Mucosa of gallbladder (tissue), 1 donor: ENCODE data around the gene TMEM238L. TPM values are rescaled to one million over a fixed set of nuclear protein-coding genes. Genes with fewer than 3 reads are reported as not detected.

ENCODE experiments used
- total RNA-seq: library from RNA; stranded (reverse); gene quantifications from one replicate; pipeline ENCODE4 v1.2.1, GENCODE V29; 2021
- donor health status: DM: no; HTN: no; CAD: no.

The TMEM238L gene
- total RNA-seq, 1 donor from 2014 or later, result 7.5 TPM

Other genes with a start within 250 kb of the TMEM238L start
- 3.4 TPM for gene MYH3, start 146.8 kb downstream of the TMEM238L start, total RNA-seq
- 33.4 TPM for gene SCO1, start 106.6 kb downstream of the TMEM238L start, total RNA-seq
- 9.2 TPM for gene ADPRM, start 106.5 kb downstream of the TMEM238L start, total RNA-seq
- 17.7 TPM for gene TMEM220, start 74.1 kb downstream of the TMEM238L start, total RNA-seq
- gene PIRT, start 34.0 kb upstream of the TMEM238L start, total RNA-seq, result 0.32 TPM